ENCODE results near the gene CCNY.
A peak's percentile ranks its signal among the peaks of the same experiment; 100 is the strongest.

The CCNY gene

DNA sequence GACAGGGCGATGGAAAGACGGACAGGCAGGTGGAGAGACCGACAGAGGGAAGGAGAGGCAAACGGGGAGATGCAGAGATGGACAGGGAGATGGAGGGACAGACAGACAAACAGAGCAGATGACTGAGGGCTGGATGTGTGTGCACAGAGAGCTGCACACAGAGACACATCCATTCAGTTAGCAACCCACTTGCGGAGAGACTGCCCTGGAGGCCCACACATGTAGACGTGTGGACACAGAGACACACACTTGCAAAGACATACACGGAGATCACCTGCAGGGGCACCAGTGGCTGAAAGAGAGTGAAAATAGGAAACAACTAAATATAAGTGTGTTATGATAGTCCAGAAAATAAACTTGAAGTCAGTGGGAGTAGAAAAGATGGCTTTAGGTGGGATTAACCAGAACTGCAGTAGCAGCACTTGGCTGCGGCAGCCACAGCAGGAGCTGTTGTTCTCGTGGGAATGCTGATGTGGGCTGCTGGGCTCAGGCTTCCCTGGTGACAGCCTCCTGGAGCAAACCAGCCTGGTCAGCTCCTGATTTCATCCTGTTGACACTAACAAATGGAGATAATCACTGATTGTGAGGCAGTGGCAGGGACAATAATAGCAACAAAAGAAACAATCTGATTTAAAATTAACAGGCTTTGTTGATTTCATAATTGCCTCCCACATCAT is 134.1 kb downstream of the CCNY start:
- TF ChIP-seq TCF12 (IDR thresholded peaks at IDR 0.05; ENCODE audit: low read depth), result no peak
- TF ChIP-seq NFIC (IDR thresholded peaks at IDR 0.05), result no peak
- TF ChIP-seq, protein P1, sequence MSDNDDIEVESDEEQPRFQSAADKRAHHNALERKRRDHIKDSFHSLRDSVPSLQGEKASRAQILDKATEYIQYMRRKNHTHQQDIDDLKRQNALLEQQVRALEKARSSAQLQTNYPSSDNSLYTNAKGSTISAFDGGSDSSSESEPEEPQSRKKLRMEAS (IDR thresholded peaks at IDR 0.05), result no peak
- no peak for TF ChIP-seq FOXM1 (IDR thresholded peaks at IDR 0.05; ENCODE audit: borderline replicate concordance, low read depth)
- TF ChIP-seq EP300 (IDR thresholded peaks at IDR 0.05; ENCODE audit: borderline replicate concordance), result no peak
- TF ChIP-seq, protein P2, sequence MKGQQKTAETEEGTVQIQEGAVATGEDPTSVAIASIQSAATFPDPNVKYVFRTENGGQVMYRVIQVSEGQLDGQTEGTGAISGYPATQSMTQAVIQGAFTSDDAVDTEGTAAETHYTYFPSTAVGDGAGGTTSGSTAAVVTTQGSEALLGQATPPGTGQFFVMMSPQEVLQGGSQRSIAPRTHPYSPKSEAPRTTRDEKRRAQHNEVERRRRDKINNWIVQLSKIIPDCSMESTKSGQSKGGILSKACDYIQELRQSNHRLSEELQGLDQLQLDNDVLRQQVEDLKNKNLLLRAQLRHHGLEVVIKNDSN (IDR thresholded peaks at IDR 0.05), result no peak
- TF ChIP-seq ZBTB7A (IDR thresholded peaks at IDR 0.05; ENCODE audit: low read depth), result no peak
- TF ChIP-seq RAD21 (IDR thresholded peaks at IDR 0.05; ENCODE audit: low read depth), result no peak
- no peak for TF ChIP-seq TAF1 (IDR thresholded peaks at IDR 0.05; ENCODE audit: low read depth)
- TF ChIP-seq, protein P3, sequence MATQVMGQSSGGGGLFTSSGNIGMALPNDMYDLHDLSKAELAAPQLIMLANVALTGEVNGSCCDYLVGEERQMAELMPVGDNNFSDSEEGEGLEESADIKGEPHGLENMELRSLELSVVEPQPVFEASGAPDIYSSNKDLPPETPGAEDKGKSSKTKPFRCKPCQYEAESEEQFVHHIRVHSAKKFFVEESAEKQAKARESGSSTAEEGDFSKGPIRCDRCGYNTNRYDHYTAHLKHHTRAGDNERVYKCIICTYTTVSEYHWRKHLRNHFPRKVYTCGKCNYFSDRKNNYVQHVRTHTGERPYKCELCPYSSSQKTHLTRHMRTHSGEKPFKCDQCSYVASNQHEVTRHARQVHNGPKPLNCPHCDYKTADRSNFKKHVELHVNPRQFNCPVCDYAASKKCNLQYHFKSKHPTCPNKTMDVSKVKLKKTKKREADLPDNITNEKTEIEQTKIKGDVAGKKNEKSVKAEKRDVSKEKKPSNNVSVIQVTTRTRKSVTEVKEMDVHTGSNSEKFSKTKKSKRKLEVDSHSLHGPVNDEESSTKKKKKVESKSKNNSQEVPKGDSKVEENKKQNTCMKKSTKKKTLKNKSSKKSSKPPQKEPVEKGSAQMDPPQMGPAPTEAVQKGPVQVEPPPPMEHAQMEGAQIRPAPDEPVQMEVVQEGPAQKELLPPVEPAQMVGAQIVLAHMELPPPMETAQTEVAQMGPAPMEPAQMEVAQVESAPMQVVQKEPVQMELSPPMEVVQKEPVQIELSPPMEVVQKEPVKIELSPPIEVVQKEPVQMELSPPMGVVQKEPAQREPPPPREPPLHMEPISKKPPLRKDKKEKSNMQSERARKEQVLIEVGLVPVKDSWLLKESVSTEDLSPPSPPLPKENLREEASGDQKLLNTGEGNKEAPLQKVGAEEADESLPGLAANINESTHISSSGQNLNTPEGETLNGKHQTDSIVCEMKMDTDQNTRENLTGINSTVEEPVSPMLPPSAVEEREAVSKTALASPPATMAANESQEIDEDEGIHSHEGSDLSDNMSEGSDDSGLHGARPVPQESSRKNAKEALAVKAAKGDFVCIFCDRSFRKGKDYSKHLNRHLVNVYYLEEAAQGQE (IDR thresholded peaks at IDR 0.05; ENCODE audit: low read depth), result no peak
- TF ChIP-seq EGR1 (IDR thresholded peaks at IDR 0.05), result no peak
- no peak for TF ChIP-seq YY1 (IDR thresholded peaks at IDR 0.05; ENCODE audit: low read depth)
- TF ChIP-seq CEBPB (IDR thresholded peaks at IDR 0.05), result no peak
- no peak for TF ChIP-seq CREB1 (IDR thresholded peaks at IDR 0.05; ENCODE audit: low read depth)
- no peak for TF ChIP-seq TEAD4 (IDR thresholded peaks at IDR 0.05)

GRCh38 chr10:35470925-35471315 is 134.6 kb downstream of the CCNY start:
- TF ChIP-seq, protein P3 (IDR thresholded peaks at IDR 0.05; ENCODE audit: low read depth), result no peak
- TF ChIP-seq CREB1 (IDR thresholded peaks at IDR 0.05; ENCODE audit: low read depth) (no peak), RAD21 (IDR thresholded peaks at IDR 0.05; ENCODE audit: low read depth) (no peak), TCF12 (IDR thresholded peaks at IDR 0.05; ENCODE audit: low read depth) (no peak), EP300 (IDR thresholded peaks at IDR 0.05; ENCODE audit: borderline replicate concordance) (no peak), CEBPB (IDR thresholded peaks at IDR 0.05) (no peak), TAF1 (IDR thresholded peaks at IDR 0.05; ENCODE audit: low read depth) (no peak), YY1 (IDR thresholded peaks at IDR 0.05; ENCODE audit: low read depth) (no peak), EGR1 (IDR thresholded peaks at IDR 0.05) (no peak)
- TF ChIP-seq, protein P1 (IDR thresholded peaks at IDR 0.05), result no peak
- TF ChIP-seq, protein P2 (IDR thresholded peaks at IDR 0.05), result no peak

- TF ChIP-seq CEBPB (IDR thresholded peaks at IDR 0.05) (no peak), EGR1 (IDR thresholded peaks at IDR 0.05) (no peak), NFIC (IDR thresholded peaks at IDR 0.05) (no peak), CREB1 (IDR thresholded peaks at IDR 0.05; ENCODE audit: low read depth) (no peak), EP300 (IDR thresholded peaks at IDR 0.05; ENCODE audit: borderline replicate concordance) (no peak), FOXM1 (IDR thresholded peaks at IDR 0.05; ENCODE audit: borderline replicate concordance, low read depth) (no peak), TAF1 (IDR thresholded peaks at IDR 0.05; ENCODE audit: low read depth) (no peak)
- TF ChIP-seq, protein P1 (IDR thresholded peaks at IDR 0.05), result no peak
These were observed 135.1 kb downstream of the CCNY start for GRCh38 chr10:35471435-35471834.

GRCh38 chr10:35480142-35480541 is 143.8 kb downstream of the CCNY start:
- TF ChIP-seq EGR1 (IDR thresholded peaks at IDR 0.05) (no peak), RAD21 (IDR thresholded peaks at IDR 0.05; ENCODE audit: low read depth) (peak; percentile 12; the same call in 1 of the 2 replicates)

GRCh38 chr10:35481413-35481812 is 145.1 kb downstream of the CCNY start:
- TF ChIP-seq CEBPB (IDR thresholded peaks at IDR 0.05) (no peak), EGR1 (IDR thresholded peaks at IDR 0.05) (no peak), TCF12 (IDR thresholded peaks at IDR 0.05; ENCODE audit: low read depth) (no peak), FOXM1 (IDR thresholded peaks at IDR 0.05; ENCODE audit: borderline replicate concordance, low read depth) (no peak), NFIC (IDR thresholded peaks at IDR 0.05) (no peak), ZBTB7A (IDR thresholded peaks at IDR 0.05; ENCODE audit: low read depth) (no peak), YY1 (IDR thresholded peaks at IDR 0.05; ENCODE audit: low read depth) (no peak), RAD21 (IDR thresholded peaks at IDR 0.05; ENCODE audit: low read depth) (no peak), TAF1 (IDR thresholded peaks at IDR 0.05; ENCODE audit: low read depth) (no peak), CREB1 (IDR thresholded peaks at IDR 0.05; ENCODE audit: low read depth) (no peak), EP300 (IDR thresholded peaks at IDR 0.05; ENCODE audit: borderline replicate concordance) (no peak), TEAD4 (IDR thresholded peaks at IDR 0.05) (no peak)
- TF ChIP-seq, protein P2 (IDR thresholded peaks at IDR 0.05), result no peak
- TF ChIP-seq, protein P1 (IDR thresholded peaks at IDR 0.05), result no peak
- TF ChIP-seq, protein P3 (IDR thresholded peaks at IDR 0.05; ENCODE audit: low read depth), result no peak

Measured in Ishikawa (cell line).